ENCODE data around the gene PRSS1. TPM values are rescaled to one million over a fixed set of nuclear protein-coding genes. Genes with fewer than 3 reads are reported as not detected.
"Not testable (repeated sequence)": the region's sequence is repeated elsewhere in the genome, so short reads cannot be mapped to it uniquely, and the experiment has no call there.

The PRSS1 gene
- total RNA-seq, 1 donor from 2014 or later = not detected

GRCh38 chr7:142739923-142740492 lies 9.3 kb upstream of the PRSS1 start:
- Histone ChIP-seq H3K4me1 (peaks cover 0 to 13% of the 10 kb centered on the region in 2 donors), H3K36me3 (no peaks in the 10 kb centered on the region), H3K27me3 (no peaks in the 10 kb centered on the region), H3K27ac (no peak overlapping the region), H3K4me3 (no peak overlapping the region), H3K9me3 (no peaks in the 10 kb centered on the region)
- TF ChIP-seq, protein P1, sequence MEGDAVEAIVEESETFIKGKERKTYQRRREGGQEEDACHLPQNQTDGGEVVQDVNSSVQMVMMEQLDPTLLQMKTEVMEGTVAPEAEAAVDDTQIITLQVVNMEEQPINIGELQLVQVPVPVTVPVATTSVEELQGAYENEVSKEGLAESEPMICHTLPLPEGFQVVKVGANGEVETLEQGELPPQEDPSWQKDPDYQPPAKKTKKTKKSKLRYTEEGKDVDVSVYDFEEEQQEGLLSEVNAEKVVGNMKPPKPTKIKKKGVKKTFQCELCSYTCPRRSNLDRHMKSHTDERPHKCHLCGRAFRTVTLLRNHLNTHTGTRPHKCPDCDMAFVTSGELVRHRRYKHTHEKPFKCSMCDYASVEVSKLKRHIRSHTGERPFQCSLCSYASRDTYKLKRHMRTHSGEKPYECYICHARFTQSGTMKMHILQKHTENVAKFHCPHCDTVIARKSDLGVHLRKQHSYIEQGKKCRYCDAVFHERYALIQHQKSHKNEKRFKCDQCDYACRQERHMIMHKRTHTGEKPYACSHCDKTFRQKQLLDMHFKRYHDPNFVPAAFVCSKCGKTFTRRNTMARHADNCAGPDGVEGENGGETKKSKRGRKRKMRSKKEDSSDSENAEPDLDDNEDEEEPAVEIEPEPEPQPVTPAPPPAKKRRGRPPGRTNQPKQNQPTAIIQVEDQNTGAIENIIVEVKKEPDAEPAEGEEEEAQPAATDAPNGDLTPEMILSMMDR (IDR thresholded peaks at IDR 0.05) = no peak
- intact Hi-C loops (cut with DNase I) = no loop called here
- no peak for DNase-seq (ENCODE audit: low spot score in 2 of 2)

GRCh38 chr7:142740786-142741185 lies 8.5 kb upstream of the PRSS1 start:
- TF ChIP-seq, protein P1 (IDR thresholded peaks at IDR 0.05) = no peak
- H3K27ac ChIP-seq = no peak overlapping the region
- no peaks in the 10 kb centered on the region for H3K36me3 ChIP-seq
- no peaks in the 10 kb centered on the region for H3K27me3 ChIP-seq
- no peaks in the 10 kb centered on the region for H3K9me3 ChIP-seq
- no peak for DNase-seq (ENCODE audit: low spot score in 2 of 2)
- intact Hi-C loops (cut with DNase I) = no loop called here
- H3K4me3 ChIP-seq = no peak overlapping the region
- peaks cover 0 to 13% of the 10 kb centered on the region in 2 donors for H3K4me1 ChIP-seq

- Histone ChIP-seq H3K4me1 (peaks cover 0 to 13% of the 10 kb centered on the region in 2 donors), H3K27ac (peak overlapping the region in 1 of 2 donors; percentile 9)
- H3K9me3 ChIP-seq; H3K27me3 ChIP-seq; H3K36me3 ChIP-seq; H3K4me3 ChIP-seq; intact Hi-C loops (cut with DNase I); DNase-seq (ENCODE audit: low spot score in 2 of 2): not testable (repeated sequence)
These were observed 7.3 kb upstream of the PRSS1 start for GRCh38 chr7:142741932-142742331.

GRCh38 chr7:142745091-142745635 lies 4.1 kb upstream of the PRSS1 start:
- intact Hi-C loops (cut with DNase I) = no loop called here
- no peak for DNase-seq (ENCODE audit: low spot score in 2 of 2)

GRCh38 chr7:142745745-142746144 lies 3.5 kb upstream of the PRSS1 start:
- no peaks in the 10 kb centered on the region for H3K36me3 ChIP-seq
- no peak for DNase-seq (ENCODE audit: low spot score in 2 of 2)
- TF ChIP-seq, protein P1 (IDR thresholded peaks at IDR 0.05) = no peak
- intact Hi-C loops (cut with DNase I) = no loop called here
- H3K9me3 ChIP-seq = no peaks in the 10 kb centered on the region
- no peak overlapping the region for H3K27ac ChIP-seq
- H3K4me1 ChIP-seq = peaks cover 0 to 13% of the 10 kb centered on the region in 2 donors
- H3K4me3 ChIP-seq = no peak overlapping the region
- no peaks in the 10 kb centered on the region for H3K27me3 ChIP-seq

More at GRCh38 chr7:142745091-142745635, 4.1 kb upstream of the PRSS1 start:
- Histone ChIP-seq H3K9me3 (no peaks in the 10 kb centered on the region), H3K27ac (no peak overlapping the region), H3K27me3 (no peaks in the 10 kb centered on the region), H3K4me1 (peaks cover 0 to 13% of the 10 kb centered on the region in 2 donors), H3K4me3 (no peak overlapping the region), H3K36me3 (no peaks in the 10 kb centered on the region)
- TF ChIP-seq, protein P1 (IDR thresholded peaks at IDR 0.05) = no peak

DNA sequence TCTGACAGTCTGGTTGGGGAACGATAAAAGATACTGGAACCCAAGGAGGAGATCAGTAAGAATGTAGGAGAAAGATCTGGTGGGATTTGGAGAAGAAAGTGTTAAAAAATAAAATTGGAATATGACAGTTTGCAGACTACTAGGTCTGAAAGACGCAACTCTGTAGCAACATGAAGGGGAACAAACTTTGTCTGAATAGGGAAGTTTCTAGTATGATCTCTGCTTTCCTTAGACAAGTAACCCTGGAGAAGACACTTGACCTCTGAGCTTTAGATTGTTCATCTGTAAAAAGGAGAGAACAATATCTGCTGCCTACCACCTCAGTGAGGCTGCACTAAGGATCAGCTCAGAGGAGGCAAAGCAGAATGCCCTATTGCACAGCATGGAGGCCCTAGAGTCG lies 3.0 kb upstream of the PRSS1 start:
- H3K4me3 ChIP-seq = no peak overlapping the region
- no peaks in the 10 kb centered on the region for H3K36me3 ChIP-seq
- peaks cover 0 to 13% of the 10 kb centered on the region in 2 donors for H3K4me1 ChIP-seq
- intact Hi-C loops (cut with DNase I) = no loop called here
- H3K27me3 ChIP-seq = no peaks in the 10 kb centered on the region
- H3K27ac ChIP-seq = no peak overlapping the region
- no peaks in the 10 kb centered on the region for H3K9me3 ChIP-seq
- TF ChIP-seq, protein P1 (IDR thresholded peaks at IDR 0.05) = no peak
- no peak for DNase-seq (ENCODE audit: low spot score in 2 of 2)

GRCh38 chr7:142748410-142748809 lies 862 bp upstream of the PRSS1 start:
- intact Hi-C loops (cut with DNase I); H3K9me3 ChIP-seq; H3K4me1 ChIP-seq; H3K27me3 ChIP-seq; H3K4me3 ChIP-seq; DNase-seq (ENCODE audit: low spot score in 2 of 2); H3K27ac ChIP-seq; H3K36me3 ChIP-seq: not testable (repeated sequence)
